Peyer's patch (tissue), 4 donors: ENCODE results near the gene ZFR. TPM values are rescaled to one million over a fixed set of nuclear protein-coding genes. Genes with fewer than 3 reads are reported as not detected.
"Not testable (repeated sequence)": the region's sequence is repeated elsewhere in the genome, so short reads cannot be mapped to it uniquely, and the experiment has no call there.

Experiments used
- DNase-seq, 3 donors: peaks; one replicate each; pipeline ENCODE4 v3.0.0-alpha.2; 2017 to 2019
- H3K27ac ChIP-seq, 4 donors: fragments of 200-600 bp; sonication (generic); one replicate each; pipeline ENCODE4 v1.5.1; 2016 to 2019
- H3K27me3 ChIP-seq, 2 donors: fragments of 200-600 bp; sonication (generic); one replicate each; pipeline ENCODE4 v1.5.1; 2019
- H3K36me3 ChIP-seq, 3 donors: fragments of 200-600 bp; sonication (generic); one replicate each; pipeline ENCODE4 v1.5.1; 2016 to 2019
- H3K4me1 ChIP-seq, 4 donors: fragments of 200-600 bp; sonication (generic); one replicate each; pipeline ENCODE4 v1.5.1; 2016 to 2019
- H3K4me3 ChIP-seq, 4 donors: fragments of 200-600 bp; sonication (generic); 1 replicate in 3 of 4; 2 replicates in 1 of 4; pipeline ENCODE4 v1.5.1; 2016 to 2019; ENCODE audit warnings: mild to moderate bottlenecking in 1 of 4
- H3K9me3 ChIP-seq, 4 donors: fragments of 200-600 bp; sonication (generic); one replicate each; pipeline ENCODE4 v1.5.1; 2016 to 2019; ENCODE audit warnings: mild to moderate bottlenecking in 1 of 4
- CTCF ChIP-seq, 6 experiments: fragments of 450-650 bp in 4 of 6; fragments of 200-600 bp in 2 of 6; sonication (generic) in 1 of 6; IDR thresholded peaks; one replicate each; pipeline ENCODE4 v1.5.1; 2017 to 2019; ENCODE audit warnings: antibody characterized with exemption in 6 of 6, mild to moderate bottlenecking in 3 of 6, moderate library complexity in 1 of 6
- POLR2A ChIP-seq, 2 donors: fragments of 450-650 bp; IDR thresholded peaks; one replicate each; pipeline ENCODE4 v1.5.1; 2017; ENCODE audit warnings: antibody characterized with exemption in 2 of 2, mild to moderate bottlenecking in 2 of 2, moderate library complexity in 2 of 2
- total RNA-seq, 4 donors: library from RNA; depleted of rRNA; stranded (reverse); fragments of >200 nt; gene quantifications; one replicate each; pipeline ENCODE4 v1.1.0, GENCODE V29; 2016

The ZFR gene
- total RNA-seq, 4 donors from 2014 or later: 33.5 to 66.8 (median 50.9) TPM

- no peak for TF ChIP-seq CTCF (IDR thresholded peaks at IDR 0.05)
- TF ChIP-seq POLR2A (IDR thresholded peaks at IDR 0.05): no peak
Measured at GRCh38 chr5:32326216-32326772, 118.2 kb downstream of the ZFR start.

GRCh38 chr5:32325616-32326015 lies 118.9 kb downstream of the ZFR start:
- Histone ChIP-seq H3K4me1 (no peaks in the 10 kb centered on the region), H3K9me3 (peaks cover 0 to 8% (median 0%) of the 10 kb centered on the region in 4 donors), H3K27me3 (no peaks in the 10 kb centered on the region), H3K4me3 (no peak overlapping the region), H3K27ac (no peak overlapping the region), H3K36me3 (no peaks in the 10 kb centered on the region)
- no peak for DNase-seq
- TF ChIP-seq POLR2A (IDR thresholded peaks at IDR 0.05) (no peak), CTCF (IDR thresholded peaks at IDR 0.05) (no peak)

More at GRCh38 chr5:32326216-32326772, 118.2 kb downstream of the ZFR start:
- Histone ChIP-seq H3K4me3 (no peak overlapping the region), H3K4me1 (peaks cover 0 to 3% (median 0%) of the 10 kb centered on the region in 4 donors), H3K9me3 (peaks cover 0 to 8% (median 0%) of the 10 kb centered on the region in 4 donors), H3K27me3 (no peaks in the 10 kb centered on the region), H3K36me3 (no peaks in the 10 kb centered on the region), H3K27ac (no peak overlapping the region)
- no peak for DNase-seq

GRCh38 chr5:32325062-32325461 lies 119.5 kb downstream of the ZFR start:
- TF ChIP-seq POLR2A (IDR thresholded peaks at IDR 0.05): no peak
- no peak for TF ChIP-seq CTCF (IDR thresholded peaks at IDR 0.05)
- Histone ChIP-seq H3K27ac (no peak overlapping the region), H3K36me3 (no peaks in the 10 kb centered on the region), H3K27me3 (no peaks in the 10 kb centered on the region), H3K9me3 (peaks cover 0 to 8% (median 0%) of the 10 kb centered on the region in 4 donors), H3K4me1 (no peaks in the 10 kb centered on the region), H3K4me3 (no peak overlapping the region)
- no peak for DNase-seq

- no peaks in the 10 kb centered on the region for H3K4me1 ChIP-seq
- no peaks in the 10 kb centered on the region for H3K36me3 ChIP-seq
- peaks cover 0 to 8% (median 0%) of the 10 kb centered on the region in 4 donors for H3K9me3 ChIP-seq
- TF ChIP-seq CTCF (IDR thresholded peaks at IDR 0.05) (no peak), POLR2A (IDR thresholded peaks at IDR 0.05) (no peak)
- no peak for DNase-seq
- H3K27me3 ChIP-seq: no peaks in the 10 kb centered on the region
- no peak overlapping the region for H3K4me3 ChIP-seq
- H3K27ac ChIP-seq: no peak overlapping the region
Measured at GRCh38 chr5:32323741-32324140, 120.8 kb downstream of the ZFR start.

- Histone ChIP-seq H3K9me3 (peaks cover 0 to 8% (median 0%) of the 10 kb centered on the region in 4 donors), H3K27me3 (no peaks in the 10 kb centered on the region), H3K27ac (no peak overlapping the region), H3K4me3 (no peak overlapping the region), H3K36me3 (no peaks in the 10 kb centered on the region), H3K4me1 (no peaks in the 10 kb centered on the region)
- TF ChIP-seq CTCF (IDR thresholded peaks at IDR 0.05) (no peak), POLR2A (IDR thresholded peaks at IDR 0.05) (no peak)
- no peak for DNase-seq
Measured at GRCh38 chr5:32322882-32323281, 121.7 kb downstream of the ZFR start.

- H3K36me3 ChIP-seq, H3K4me1 ChIP-seq, H3K9me3 ChIP-seq, H3K4me3 ChIP-seq, DNase-seq, H3K27ac ChIP-seq, H3K27me3 ChIP-seq: not testable (repeated sequence)
Measured at GRCh38 chr5:32321787-32322186, 122.8 kb downstream of the ZFR start.
